ENCODE data around the gene PYY. TPM values are rescaled to one million over a fixed set of nuclear protein-coding genes. Genes with fewer than 3 reads are reported as not detected.
"Not testable (repeated sequence)": the region's sequence is repeated elsewhere in the genome, so short reads cannot be mapped to it uniquely, and the experiment has no call there.

The PYY gene
- total RNA-seq, 1 experiment from 2014 or later: not detected

- DNase-seq: no peak
- intact Hi-C loops (cut with micrococcal nuclease; ENCODE audit: unreplicated experiment): no loop called here
- peaks cover 12% of the 10 kb centered on the region for H3K4me1 Mint-ChIP-seq (ENCODE audit: low read depth, unreplicated experiment)
- H3K27ac Mint-ChIP-seq (ENCODE audit: unreplicated experiment): no peak overlapping the region
- H3K9me3 Mint-ChIP-seq (ENCODE audit: low read depth, unreplicated experiment): no peaks in the 10 kb centered on the region
- no peak for TF ChIP-seq CTCF (IDR thresholded peaks at IDR 0.05; ENCODE audit: unreplicated experiment)
- CTCF ChIA-PET: no interaction called here
- H3K36me3 Mint-ChIP-seq (ENCODE audit: insufficient read depth, unreplicated experiment): no peaks in the 10 kb centered on the region
- H3K27me3 Mint-ChIP-seq (ENCODE audit: unreplicated experiment): peaks cover 96% of the 10 kb centered on the region
- no TSS peak for BruUV-seq (replicated peaks)
- H3K4me3 Mint-ChIP-seq (ENCODE audit: low read depth, unreplicated experiment): no peak overlapping the region
Observed at GRCh38 chr17:43932357-43932756, 21.4 kb downstream of the PYY start.

GRCh38 chr17:43931062-43931571, 22.6 kb downstream of the PYY start:
- no peak for DNase-seq
- CTCF ChIA-PET: interaction anchor here (0.9 to 1.3 kb wide), 2 partner anchors 13 kb away, joined by 3 to 4 read pairs; no protein-coding TSS in a partner anchor
- intact Hi-C loops (cut with micrococcal nuclease; ENCODE audit: unreplicated experiment): no loop called here
- Mint-ChIP-seq H3K4me3 (ENCODE audit: low read depth, unreplicated experiment) (no peak overlapping the region), H3K36me3 (ENCODE audit: insufficient read depth, unreplicated experiment) (peaks cover 8% of the 10 kb centered on the region), H3K27me3 (ENCODE audit: unreplicated experiment) (peaks cover 96% of the 10 kb centered on the region), H3K4me1 (ENCODE audit: low read depth, unreplicated experiment) (peaks cover 21% of the 10 kb centered on the region), H3K27ac (ENCODE audit: unreplicated experiment) (no peak overlapping the region), H3K9me3 (ENCODE audit: low read depth, unreplicated experiment) (no peaks in the 10 kb centered on the region)
- no peak for TF ChIP-seq CTCF (IDR thresholded peaks at IDR 0.05; ENCODE audit: unreplicated experiment)
- no TSS peak for BruUV-seq (replicated peaks)

GRCh38 chr17:43928609-43929008, 25.1 kb downstream of the PYY start:
- Mint-ChIP-seq H3K27ac (ENCODE audit: unreplicated experiment) (no peak overlapping the region), H3K27me3 (ENCODE audit: unreplicated experiment) (peaks cover 97% of the 10 kb centered on the region), H3K4me1 (ENCODE audit: low read depth, unreplicated experiment) (peaks cover 21% of the 10 kb centered on the region), H3K4me3 (ENCODE audit: low read depth, unreplicated experiment) (no peak overlapping the region), H3K9me3 (ENCODE audit: low read depth, unreplicated experiment) (no peaks in the 10 kb centered on the region), H3K36me3 (ENCODE audit: insufficient read depth, unreplicated experiment) (peaks cover 8% of the 10 kb centered on the region)
- intact Hi-C loops (cut with micrococcal nuclease; ENCODE audit: unreplicated experiment): no loop called here
- no TSS peak for BruUV-seq (replicated peaks)
- CTCF ChIA-PET: interaction anchor here (0.6 kb wide), 1 partner anchor 18 kb away, joined by 3 read pairs; no protein-coding TSS in a partner anchor
- TF ChIP-seq CTCF (IDR thresholded peaks at IDR 0.05; ENCODE audit: unreplicated experiment): no peak
- no peak for DNase-seq

GRCh38 chr17:43927929-43928328, 25.8 kb downstream of the PYY start:
- H3K4me1 Mint-ChIP-seq (ENCODE audit: low read depth, unreplicated experiment): peaks cover 21% of the 10 kb centered on the region
- H3K27ac Mint-ChIP-seq (ENCODE audit: unreplicated experiment); DNase-seq; BruUV-seq (replicated peaks); H3K9me3 Mint-ChIP-seq (ENCODE audit: low read depth, unreplicated experiment); intact Hi-C loops (cut with micrococcal nuclease; ENCODE audit: unreplicated experiment); CTCF ChIA-PET; H3K36me3 Mint-ChIP-seq (ENCODE audit: insufficient read depth, unreplicated experiment): not testable (repeated sequence)
- peak overlapping the region; percentile 72 for H3K4me3 Mint-ChIP-seq (ENCODE audit: low read depth, unreplicated experiment)
- peaks cover 97% of the 10 kb centered on the region for H3K27me3 Mint-ChIP-seq (ENCODE audit: unreplicated experiment)

GRCh38 chr17:43927060-43927864, 26.5 kb downstream of the PYY start:
- Mint-ChIP-seq H3K27me3 (ENCODE audit: unreplicated experiment) (peaks cover 97% of the 10 kb centered on the region), H3K9me3 (ENCODE audit: low read depth, unreplicated experiment) (no peaks in the 10 kb centered on the region), H3K4me1 (ENCODE audit: low read depth, unreplicated experiment) (peaks cover 21% of the 10 kb centered on the region), H3K27ac (ENCODE audit: unreplicated experiment) (peak overlapping the region; percentile 20), H3K4me3 (ENCODE audit: low read depth, unreplicated experiment) (peak overlapping the region; percentile 72), H3K36me3 (ENCODE audit: insufficient read depth, unreplicated experiment) (peaks cover 8% of the 10 kb centered on the region)
- DNase-seq: no peak
- CTCF ChIA-PET: interaction anchor here (1.0 to 1.5 kb wide), 3 partner anchors 12 to 47 kb away, joined by 3 to 4 read pairs (median 3); no protein-coding TSS in a partner anchor
- BruUV-seq (replicated peaks): no TSS peak
- intact Hi-C loops (cut with micrococcal nuclease; ENCODE audit: unreplicated experiment): no loop called here
- no peak for TF ChIP-seq CTCF (IDR thresholded peaks at IDR 0.05; ENCODE audit: unreplicated experiment)
